NCI-H345 (cell line): ENCODE measurements around the gene PLAAT4.
"Not testable (repeated sequence)": the region's sequence is repeated elsewhere in the genome, so short reads cannot be mapped to it uniquely, and the experiment has no call there.

ENCODE experiments used
- DNase-seq: peaks from one replicate; lab custom pipeline; 2025; lab: John Stamatoyannopoulos, UW

The PLAAT4 gene

DNA sequence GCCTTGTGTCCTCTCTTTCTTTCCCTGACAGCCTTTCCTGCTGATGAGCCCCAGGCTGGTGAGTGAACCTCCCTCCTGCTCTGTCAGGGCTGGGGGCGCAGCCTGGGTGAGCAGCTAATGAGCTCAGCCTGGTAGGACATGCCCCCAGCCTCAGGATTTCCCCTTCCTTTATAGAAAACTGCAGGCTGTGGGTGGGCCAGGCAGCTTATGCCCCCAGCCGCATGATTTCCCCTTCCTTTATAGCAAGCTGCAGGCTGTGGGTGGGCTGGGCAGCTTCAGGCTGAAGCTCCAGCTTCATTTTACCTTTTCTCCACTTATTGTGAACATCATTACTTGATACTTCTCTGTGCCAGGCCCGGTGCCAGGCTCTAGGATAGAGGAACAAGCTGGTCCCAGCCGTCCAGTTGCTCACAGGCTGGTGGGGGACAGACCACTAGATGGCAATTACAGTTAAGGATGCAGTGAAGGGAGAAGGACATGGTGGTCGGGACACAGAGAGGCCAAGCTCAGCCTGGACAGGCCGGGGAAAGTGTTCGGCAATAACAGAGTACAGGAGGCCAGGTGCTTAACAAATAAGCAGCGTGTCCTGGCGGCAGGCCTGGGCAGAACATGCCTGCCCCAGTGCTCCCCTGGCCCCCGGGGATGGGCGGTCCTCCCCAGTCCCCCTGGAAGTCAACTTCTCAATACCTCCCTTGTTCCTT lies 25.4 kb upstream of the PLAAT4 start:
- DNase-seq = no peak

- no peak for DNase-seq
Measured at GRCh38 chr11:63512816-63513215, 23.8 kb upstream of the PLAAT4 start.

- DNase-seq = no peak
Measured at GRCh38 chr11:63516109-63516508, 20.5 kb upstream of the PLAAT4 start.

DNA sequence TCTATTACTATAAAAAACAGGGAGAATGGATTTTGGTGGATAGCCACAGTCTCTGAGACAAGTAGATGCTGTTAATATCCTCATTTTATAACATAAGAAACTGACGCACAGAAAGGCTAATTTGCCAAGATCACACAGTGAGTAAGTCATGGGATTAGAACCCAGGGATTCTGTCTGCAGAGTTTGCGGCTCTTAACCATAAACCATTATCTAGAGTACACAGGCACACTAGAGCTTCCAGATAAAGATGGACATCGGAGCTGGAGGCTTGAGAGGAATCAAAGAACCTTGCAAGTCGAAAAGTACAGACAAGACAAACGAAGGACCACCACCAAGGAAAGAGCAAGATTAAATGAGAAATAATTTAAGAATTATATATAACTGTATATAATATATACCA lies 19.5 kb upstream of the PLAAT4 start:
- no peak for DNase-seq

DNA sequence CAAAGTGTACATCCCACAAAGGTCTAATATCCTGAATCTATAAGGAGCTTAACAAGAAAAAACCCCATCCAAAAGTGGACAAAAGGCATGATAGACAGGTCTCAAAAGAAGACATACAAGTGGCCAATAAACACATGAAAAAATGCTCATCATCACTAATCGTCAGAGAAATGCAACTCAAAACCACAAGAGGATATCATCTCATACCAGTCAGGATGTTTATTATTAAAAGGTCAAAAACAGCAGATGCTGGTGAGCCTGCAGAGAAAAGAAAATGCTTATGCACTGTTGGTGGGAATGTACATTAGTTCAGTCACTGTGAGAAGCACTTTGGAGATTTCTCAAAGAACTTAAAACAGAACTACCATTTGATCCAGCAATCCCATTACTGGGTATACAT lies 18.1 kb upstream of the PLAAT4 start:
- no peak for DNase-seq

DNA sequence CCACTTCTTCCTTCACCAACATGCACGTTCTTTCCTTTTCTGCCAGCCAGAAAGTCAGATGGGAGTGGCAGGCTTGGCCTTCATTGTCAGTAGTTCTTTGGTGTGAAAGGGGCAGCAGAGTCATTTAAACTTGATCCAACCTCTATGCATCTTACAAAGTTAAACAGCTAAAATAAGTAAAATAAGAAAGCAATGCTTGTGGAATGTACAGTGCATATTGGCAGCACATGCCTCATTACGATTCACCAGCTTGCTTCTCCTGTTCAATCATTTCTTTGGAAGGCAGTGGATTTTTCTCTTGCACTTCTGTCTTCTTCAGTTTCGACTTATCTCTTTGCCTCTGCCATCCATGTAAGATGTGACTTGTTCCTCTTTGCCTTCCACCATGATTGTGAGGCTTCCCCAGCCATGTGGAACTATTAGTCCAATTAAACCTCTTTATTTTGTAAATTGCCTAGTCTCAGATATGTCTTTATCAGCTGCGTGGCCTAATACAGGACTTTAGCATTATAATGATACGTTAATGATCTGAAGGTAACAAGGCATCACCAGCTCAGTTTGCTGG lies 15.9 kb upstream of the PLAAT4 start:
- DNase-seq = no peak

- no peak for DNase-seq
Measured at GRCh38 chr11:63521896-63522295, 14.7 kb upstream of the PLAAT4 start.

DNA sequence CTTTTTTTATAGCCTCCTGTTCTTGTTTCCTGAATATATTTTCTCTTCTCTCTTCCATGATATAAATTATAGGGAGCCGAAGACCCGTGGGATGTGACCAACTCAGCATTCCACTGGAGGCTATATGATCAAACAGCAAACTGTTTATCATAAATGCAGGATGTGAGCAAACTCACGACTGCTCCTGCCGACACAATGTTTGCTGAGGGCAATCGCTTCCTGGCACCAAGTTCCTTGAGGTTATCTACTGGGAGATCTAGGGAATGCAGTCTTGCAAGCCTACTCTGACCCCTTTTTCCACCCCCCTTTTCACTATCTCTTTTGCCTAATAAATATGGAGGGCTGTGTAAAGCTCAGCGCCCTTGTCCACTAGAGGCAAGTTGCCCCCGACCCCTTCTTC lies 13.5 kb upstream of the PLAAT4 start:
- DNase-seq = no peak

DNA sequence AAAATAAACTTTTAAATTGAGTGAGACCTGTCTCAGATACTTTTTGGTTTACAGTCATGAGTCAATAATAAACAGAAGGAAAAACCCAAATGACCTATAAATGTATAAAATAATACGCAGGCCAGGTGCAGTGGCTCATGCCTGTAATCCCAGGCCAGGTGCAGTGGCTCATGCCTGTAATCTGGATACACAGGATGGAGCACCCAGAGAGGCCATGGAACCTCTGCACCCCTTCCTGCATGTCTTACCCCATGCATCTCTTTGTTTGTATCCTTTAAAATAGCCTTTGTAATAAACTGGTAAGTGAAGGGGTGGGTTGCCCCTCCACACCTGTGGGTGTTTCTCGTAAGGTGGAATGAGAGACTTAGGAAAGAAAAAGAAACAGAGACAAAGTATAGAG lies 8.9 kb upstream of the PLAAT4 start:
- no peak for DNase-seq

- not testable (repeated sequence) for DNase-seq
Measured at GRCh38 chr11:63528156-63528555, 8.5 kb upstream of the PLAAT4 start.

DNA sequence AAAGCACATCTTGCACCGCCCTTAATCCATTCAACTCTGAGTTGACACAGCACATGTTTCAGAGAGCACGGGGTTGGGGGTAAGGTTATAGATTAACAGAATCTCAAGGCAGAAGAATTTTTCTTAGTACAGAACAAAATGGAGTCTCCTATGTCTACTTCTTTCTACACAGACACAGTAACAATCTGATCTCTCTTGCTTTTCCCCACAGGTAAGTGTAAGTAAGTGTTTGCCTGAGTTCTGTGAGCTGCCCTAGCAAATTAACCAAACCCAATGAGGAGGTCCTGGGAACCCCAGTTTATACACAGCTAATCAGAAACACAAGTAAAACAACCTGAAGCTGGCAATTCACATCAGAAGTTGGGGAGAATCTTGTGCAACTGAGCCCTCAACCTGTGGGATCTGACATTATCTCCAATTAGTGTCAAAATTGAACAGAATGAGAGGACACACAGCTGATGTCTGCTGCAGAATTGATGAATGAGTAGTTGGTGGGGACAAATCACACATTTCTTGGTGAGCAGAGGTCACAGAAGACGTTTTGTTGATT lies 7.8 kb upstream of the PLAAT4 start:
- DNase-seq = not testable (repeated sequence)

DNA sequence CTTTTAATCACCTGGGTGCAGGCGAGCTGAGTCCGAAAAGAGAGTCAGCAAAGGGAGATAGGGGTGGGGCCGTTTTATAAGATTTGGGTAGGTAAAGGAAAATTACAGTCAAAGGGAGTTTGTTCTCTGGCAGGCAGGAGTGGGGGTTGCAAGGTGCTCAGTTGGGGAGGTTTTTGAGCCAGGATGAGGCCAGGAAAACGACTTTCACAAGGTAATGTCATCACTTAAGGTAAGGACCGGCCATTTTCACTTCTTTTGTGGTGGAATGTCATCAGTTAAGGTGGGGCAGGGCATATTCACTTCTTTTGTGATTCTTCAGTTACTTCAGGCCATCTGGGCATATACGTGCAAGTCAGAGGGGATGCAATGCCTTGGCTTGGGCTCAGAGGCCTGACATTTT lies 7.2 kb upstream of the PLAAT4 start:
- DNase-seq = not testable (repeated sequence)

- DNase-seq = no peak
Measured at GRCh38 chr11:63530021-63530420, 6.6 kb upstream of the PLAAT4 start.

GRCh38 chr11:63531074-63531792 lies 5.4 kb upstream of the PLAAT4 start:
- DNase-seq = not testable (repeated sequence)

GRCh38 chr11:63532117-63532516 lies 4.5 kb upstream of the PLAAT4 start:
- DNase-seq = no peak

- no peak for DNase-seq
Measured at GRCh38 chr11:63532799-63533475, 3.7 kb upstream of the PLAAT4 start.

GRCh38 chr11:63534076-63534475 lies 2.5 kb upstream of the PLAAT4 start:
- no peak for DNase-seq

- DNase-seq = no peak
Measured at GRCh38 chr11:63534895-63535461, 1.6 kb upstream of the PLAAT4 start.

DNA sequence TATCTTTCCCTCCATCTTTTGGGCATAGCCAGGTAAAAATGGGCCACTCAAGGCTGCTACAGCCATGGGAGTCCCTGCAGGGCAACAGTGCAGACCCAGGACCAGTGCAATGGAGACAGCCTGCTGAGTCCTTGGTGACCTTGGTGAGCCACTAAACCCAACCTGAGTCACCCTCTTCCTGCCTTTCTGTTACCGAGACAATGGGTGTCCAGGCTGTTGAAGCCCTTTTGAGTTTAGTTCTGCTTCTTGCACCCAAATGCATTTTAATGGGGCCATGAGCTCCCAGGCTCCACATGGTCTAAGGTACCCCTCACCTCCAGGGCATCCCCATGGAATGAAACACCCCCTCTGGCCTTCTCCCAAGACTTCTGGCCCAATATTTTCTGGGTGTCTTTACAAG lies 874 bp upstream of the PLAAT4 start:
- DNase-seq = no peak

DNA sequence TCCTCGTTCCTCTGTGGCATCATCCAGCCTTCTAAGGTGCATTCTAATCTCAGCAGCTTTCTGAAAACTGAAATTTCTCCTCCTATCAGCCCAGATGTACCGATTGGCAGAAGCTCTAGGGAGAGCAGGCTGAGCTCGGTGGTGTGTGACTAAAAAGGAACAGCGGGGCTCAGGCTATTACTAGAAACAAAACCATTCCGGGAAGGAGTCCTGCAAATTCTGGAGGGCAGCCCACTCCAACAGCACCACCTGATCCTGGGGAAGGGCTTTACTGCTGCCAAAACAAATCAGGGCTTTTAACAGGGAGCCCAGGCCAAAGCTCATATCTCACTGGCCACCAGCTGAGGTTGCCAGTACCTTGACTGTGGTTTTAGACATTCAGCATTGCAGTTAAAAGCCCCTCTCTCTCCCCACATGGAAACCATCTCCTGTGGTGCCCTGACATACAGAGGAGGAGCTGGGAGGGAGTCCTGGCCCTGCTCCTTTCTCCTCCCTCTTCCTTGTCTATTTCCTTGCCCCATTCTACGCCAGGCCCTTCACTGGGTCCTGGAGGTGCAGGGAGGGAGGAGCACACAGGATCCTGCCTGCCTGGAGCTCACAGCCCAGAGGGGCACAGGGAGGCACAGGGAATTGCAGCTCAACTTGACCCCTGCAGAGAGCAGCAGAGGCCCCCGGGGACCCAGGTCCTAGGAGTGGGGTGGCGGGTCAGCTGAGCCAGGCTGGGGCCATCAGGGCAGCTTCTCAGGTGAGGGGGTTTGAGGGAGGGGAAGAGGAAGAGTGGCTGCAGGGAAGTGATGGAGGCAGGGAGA lies 889 bp downstream of the PLAAT4 start:
- DNase-seq = no peak

GRCh38 chr11:63542506-63542905 lies 5.9 kb downstream of the PLAAT4 start:
- DNase-seq = not testable (repeated sequence)
